A549 treated with AZD9567 at 1 μM for 4 hours (cell line): ENCODE measurements around the gene AKTIP. TPM values are rescaled to one million over a fixed set of nuclear protein-coding genes. Genes with fewer than 3 reads are reported as not detected.

Experiments used
- total RNA-seq: library from RNA; stranded (reverse); fragments of 200-300 nt; extraction: Qiagen RNA extraction; gene quantifications from 5 replicates; pipeline ENCODE4 v1.2.3, GENCODE V29; 2022; ENCODE audit not compliant: insufficient read depth

Gene AKTIP
- 23.7 to 35.3 TPM (median 27.6 TPM) in 5 replicates for total RNA-seq

GRCh38 chr16:53502331-53503269 lies at the start of gene AKTIP:
TSS of gene AKTIP (minus strand) at chr16:53503209. CDS start at chr16:53500259, 2,950 bp downstream.

Other genes with a start within 250 kb of the AKTIP start
- 8.5 to 17.0 TPM (median 13.0 TPM) in 5 replicates for gene RBL2, start 68.7 kb downstream of the AKTIP start, total RNA-seq
- gene RPGRIP1L, start 200.7 kb upstream of the AKTIP start, total RNA-seq: 9.4 to 14.5 TPM (median 10.7 TPM) in 5 replicates
- gene FTO, start 200.9 kb upstream of the AKTIP start, total RNA-seq: 24.4 to 33.9 TPM (median 28.2 TPM) in 5 replicates